Stimulated activated CD4-positive, alpha-beta T cell treated with anti-CD3 and anti-CD28 coated beads, Interleukin-1b, Interleukin-23, amount 100 ng/mL, for 24 hours (primary cell): ENCODE measurements around the gene OR2B6.
"Not testable (repeated sequence)": the region's sequence is repeated elsewhere in the genome, so short reads cannot be mapped to it uniquely, and the experiment has no call there.

Experiments
- DNase-seq, 4 experiments: peaks; one replicate each; pipeline ENCODE4 v3.0.0-alpha.2; 2020; ENCODE audit warnings: low read depth in 4 of 4, low spot score in 1 of 4

The OR2B6 gene

DNA sequence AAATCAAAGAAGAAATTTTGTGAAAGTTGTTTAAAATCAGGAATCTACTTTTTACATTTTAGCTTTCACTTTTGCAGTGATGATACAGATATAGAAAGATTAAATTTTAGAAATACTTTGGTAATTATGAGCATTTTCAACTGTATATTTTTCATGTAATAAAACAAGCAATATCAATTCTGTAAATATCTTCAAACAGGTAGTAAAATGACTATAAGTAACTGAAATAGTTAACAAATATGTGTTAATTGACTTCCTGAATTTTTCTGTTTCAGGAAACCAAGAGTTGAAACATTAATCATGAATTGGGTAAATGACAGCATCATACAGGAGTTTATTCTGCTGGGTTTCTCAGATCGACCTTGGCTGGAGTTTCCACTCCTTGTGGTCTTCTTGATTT, at the start of gene OR2B6:
Gene OR2B6, plus strand, starts transcription at position 301 of the 400 bp plus-strand sequence. Its CDS starts 0 bp downstream, at position 301.
- DNase-seq: no peak

DNA sequence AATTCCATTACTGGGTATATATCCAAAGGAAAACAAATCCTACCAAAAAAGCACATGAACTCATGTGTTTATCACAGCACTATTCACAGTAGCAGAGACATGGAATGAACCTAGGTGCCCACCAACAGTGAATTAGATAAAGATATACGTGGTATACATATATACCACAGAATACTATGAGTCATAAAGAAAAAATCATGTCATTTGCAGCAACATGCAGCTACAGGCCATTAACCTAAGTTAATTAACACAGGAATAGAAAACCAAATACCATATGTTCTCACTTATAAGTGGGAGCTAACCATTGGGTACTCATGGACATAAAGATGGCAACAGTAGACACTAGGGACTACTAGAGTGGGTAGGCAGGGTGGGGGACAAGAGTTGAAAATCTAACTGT, 49.0 kb upstream of the OR2B6 start:
- DNase-seq: no peak

DNA sequence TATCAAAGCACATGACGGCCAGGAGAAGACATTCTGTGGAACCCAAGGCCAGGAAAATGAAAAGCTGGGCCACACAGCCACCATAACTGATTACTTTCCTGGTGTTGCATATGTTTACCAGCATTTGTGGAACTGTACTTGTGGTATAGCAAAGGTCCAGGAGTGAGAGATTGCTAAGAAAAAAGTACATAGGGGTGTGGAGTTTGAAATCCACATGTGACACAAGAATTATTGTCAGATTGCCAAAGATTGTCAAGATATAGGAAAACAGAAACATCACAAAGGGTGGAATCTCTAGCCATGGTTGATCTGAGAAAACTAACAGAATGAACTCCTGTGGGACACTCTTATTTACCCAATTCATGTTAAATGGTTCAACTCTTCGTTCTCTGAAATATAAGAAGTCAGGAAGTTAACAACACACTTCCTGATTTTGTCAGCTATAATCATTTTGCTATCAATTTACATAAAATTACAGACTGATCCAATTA, 45.0 kb upstream of the OR2B6 start, which contains the start of gene OR2B2:
Gene OR2B2, minus strand, starts transcription at position 441 of the 491 bp plus-strand sequence. Its CDS starts 77 bp downstream, at position 364.
- DNase-seq: no peak

DNA sequence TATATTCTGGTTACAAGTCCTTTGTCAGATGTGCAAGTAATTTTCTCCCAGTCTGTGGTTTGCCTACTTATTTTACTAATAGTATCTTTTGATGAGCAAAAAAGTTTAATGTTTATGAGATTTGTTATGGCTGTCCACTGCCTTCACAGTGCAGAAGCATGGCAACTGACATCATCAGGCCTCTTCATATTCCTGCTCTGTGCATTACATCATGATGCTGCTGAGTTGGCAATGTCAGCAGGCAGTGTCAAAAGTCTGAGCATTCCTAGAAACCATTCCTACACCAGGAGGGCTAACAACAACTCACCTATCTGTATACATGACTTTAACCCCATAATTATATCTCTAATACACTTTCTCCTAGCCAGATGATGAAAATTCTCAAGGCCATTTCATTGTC, 34.1 kb upstream of the OR2B6 start:
- DNase-seq: no peak

DNA sequence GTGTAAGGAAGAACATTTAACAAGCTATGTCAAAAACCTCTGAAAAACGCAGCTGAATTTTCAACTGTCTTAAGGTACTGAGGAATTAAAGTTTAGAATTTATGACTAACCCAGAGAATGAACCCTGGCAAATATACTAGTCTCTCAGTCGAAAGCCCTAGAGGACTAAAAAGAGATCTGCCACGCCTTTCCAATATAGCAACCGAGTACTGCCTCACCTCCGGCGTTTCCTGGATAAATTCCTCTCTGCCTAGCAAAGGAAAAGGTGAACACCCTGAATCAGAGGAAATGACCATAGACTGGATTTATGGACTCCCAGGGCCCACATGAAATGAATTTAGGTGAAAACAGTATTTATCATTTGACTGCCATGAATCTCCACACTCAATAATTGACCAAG, 32.9 kb upstream of the OR2B6 start:
- DNase-seq: no peak

DNA sequence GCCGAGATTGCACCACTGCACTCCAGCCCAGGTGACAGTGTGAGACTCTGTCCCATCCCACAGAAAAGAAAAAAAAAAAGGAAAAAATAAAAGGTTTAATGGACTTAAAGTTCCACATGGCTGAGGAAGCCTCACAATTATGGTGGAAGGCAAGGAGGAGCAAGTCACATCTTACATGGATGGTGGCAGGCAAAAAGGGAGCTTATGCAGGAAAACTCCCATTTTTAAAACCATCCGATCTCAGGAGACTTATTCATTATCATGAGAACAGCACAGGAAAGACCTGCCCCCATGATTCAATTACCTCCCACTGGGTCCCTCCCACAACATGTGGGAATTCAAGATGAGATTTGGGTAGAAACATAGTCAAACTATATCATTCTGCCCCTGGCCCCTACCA, 29.0 kb upstream of the OR2B6 start:
- DNase-seq: not testable (repeated sequence)

DNA sequence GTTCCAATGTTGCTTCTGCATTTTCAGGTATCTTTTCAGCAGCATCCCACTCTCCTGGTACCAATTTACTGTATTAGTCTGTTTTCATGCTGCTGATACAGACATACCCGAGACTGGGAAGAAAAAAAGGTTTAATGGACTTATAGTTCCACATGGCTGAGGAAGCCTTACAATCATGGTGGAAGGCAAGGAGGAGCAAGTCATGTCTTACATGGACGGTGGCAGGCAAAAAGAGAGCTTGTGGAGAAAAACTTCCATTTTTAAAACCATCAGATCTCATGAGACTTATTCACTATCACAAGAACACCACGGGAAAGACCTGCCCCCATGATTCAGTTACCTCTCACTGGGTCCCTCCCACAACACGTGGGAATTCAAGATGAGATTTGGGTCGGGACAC, 27.1 kb upstream of the OR2B6 start:
- DNase-seq: not testable (repeated sequence)

DNA sequence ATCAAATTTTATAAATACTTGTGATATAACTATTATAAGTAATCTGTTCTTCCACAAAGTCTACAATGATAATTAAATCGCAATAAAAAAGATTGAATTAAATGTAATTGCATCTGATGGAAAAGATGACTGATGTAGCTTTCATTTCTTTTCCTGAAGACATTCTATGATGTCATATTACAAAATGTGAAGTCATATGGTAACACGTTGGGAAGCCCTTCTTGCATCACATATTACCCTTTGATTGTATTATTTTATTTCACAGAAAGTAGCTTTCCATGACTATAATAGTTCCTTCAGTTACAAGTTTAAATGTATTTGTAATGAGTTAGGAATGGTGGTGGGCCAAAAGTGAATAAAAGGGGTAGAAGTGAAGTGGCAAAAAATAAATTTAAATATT, 25.8 kb upstream of the OR2B6 start:
- DNase-seq: no peak

DNA sequence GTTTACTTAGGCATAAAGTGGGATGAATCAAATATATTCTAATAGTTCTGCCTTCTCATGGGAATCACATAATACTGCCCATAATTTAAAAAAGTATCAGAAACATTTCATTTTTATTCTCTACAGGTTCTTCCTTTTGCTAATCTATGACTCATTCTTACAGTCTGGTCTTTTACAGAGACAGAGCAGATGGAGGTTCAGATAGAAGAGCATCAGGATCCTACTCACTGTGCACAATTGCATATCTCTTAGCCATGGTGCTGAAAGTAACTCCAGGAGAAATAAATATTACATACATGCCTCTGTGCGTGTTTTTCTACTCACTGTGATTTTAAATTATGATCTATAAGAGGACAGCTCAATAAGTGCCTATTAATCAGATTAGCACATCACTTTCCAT, 16.3 kb upstream of the OR2B6 start:
- no peak for DNase-seq

DNA sequence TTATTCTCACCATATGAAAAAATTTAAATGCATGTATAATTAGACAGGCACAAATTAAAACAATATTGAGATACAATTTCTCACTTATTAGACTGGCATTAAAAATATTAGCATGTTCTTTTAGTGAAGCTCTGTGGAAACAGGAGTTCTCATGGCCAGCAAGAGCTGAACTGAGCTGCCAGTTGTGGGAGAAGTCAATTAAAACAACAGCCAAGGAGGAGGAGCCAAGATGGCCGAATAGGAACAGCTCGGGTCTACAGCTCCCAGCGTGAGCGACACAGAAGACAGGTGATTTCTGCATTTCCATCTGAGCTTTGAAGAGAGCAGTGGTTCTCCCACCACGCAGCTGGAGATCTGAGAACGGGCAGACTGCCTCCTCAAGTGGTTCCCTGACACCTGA, 14.0 kb upstream of the OR2B6 start:
- not testable (repeated sequence) for DNase-seq

DNA sequence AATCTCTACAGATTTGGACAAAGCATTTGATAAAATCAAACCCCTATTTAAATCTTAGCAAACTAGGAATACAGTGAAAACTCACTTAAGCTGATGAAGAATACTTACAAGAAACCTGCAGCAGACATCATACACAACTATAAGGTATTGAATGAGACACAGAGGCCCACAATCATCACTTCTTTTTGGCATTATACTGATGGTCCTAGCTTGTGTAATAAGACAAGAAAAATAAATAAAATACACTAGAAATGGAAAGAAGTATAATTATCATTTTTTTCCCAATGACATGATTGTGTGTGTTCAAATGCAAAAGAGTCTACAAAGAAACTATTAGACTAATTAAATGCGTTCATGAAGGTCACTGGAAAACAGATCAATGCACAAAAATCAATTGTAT, 8.8 kb upstream of the OR2B6 start:
- DNase-seq: no peak

DNA sequence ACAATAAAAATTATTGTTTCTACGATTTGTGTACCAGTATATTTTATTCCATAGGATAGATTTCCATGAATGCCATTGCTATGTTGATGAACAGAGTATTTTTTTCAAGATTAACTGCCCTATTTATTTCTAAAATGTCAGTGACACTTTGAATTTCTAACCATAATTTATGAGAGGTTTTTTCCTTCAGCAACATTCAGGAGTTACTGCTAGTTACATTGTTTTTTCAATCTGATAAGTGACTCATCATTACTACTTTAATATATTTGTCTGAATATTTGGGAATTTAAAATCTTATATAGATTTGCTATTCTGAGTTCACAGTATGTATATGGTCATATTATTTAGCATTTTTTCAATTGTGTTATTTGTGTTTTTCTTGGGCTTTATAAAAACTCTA, 6.0 kb upstream of the OR2B6 start:
- no peak for DNase-seq

DNA sequence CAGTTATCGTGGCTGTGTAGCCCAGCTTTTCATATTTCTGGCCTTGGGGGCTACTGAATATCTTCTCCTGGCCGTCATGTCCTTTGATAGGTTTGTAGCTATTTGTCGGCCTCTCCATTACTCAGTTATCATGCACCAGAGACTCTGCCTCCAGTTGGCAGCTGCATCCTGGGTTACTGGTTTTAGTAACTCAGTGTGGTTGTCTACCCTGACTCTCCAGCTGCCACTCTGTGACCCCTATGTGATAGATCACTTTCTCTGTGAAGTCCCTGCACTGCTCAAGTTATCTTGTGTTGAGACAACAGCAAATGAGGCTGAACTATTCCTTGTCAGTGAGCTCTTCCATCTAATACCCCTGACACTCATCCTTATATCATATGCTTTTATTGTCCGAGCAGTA, 475 bp downstream of the OR2B6 start:
- no peak for DNase-seq

DNA sequence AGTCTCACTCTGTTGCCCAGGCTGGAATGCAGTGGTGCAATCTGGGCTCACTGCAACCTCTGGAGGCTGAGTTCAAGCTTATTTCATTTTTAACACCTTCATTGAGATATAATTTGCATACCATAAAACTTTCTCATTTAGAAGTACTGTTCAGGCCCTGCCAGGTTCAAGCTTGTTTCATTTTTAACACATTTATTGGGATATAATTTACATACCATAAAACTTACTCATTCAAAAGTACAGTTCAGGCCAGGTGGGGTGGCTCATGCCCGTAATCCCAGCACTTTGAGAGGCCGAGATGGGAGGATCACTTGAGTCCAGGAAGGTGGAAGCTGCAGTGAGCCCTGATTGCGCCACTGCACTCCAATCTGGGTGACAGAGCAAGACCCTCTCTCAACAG, 5.5 kb downstream of the OR2B6 start:
- DNase-seq: no peak

DNA sequence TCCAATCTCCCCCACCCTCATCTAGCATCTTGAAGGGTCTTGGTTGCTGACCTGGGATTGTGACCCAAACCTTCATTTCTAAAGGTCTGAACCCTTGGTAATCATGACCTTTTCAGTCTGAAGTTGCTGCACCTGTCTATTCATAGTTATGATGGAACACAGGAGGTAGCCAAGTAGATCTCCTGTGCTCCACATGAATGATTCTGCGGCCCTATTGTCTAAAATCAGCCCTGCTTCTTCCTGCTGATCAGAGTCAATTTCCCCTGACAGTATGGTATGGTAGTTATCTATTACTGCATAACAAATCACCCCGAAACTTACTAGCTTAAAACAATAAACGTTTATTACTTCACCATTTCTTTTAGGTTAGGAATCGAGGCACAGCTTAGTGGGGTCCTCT, 9.0 kb downstream of the OR2B6 start:
- DNase-seq: no peak

DNA sequence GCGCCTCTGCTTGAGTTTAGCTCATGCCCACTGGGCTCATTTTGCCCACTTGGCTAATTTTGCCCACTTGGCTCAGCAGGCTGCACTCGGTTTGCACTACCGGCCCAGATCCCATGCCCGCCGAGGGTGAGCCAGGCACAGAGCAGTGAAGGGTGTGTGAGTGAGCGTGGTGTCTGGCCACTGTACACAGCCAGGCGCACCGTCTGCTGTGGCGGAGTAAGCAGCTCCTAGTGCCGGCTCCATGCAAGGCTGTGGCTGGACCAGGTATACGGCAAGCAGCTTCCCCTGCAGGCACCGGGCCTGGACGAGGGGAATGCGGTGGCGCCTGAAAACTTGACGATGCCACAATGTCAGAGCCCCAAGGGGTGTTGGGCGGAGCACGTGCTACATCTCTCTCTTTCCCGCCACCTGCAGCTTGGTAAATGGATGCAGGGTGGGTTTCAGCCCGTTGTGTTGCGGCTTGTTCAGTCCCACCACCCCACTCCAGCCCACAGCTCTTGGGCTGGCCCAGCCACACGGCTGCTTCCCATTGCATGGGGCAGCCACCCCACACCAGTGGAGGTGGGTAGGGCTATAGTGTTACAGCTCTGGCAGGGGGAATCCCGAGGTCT, 9.9 kb downstream of the OR2B6 start:
- no peak for DNase-seq

DNA sequence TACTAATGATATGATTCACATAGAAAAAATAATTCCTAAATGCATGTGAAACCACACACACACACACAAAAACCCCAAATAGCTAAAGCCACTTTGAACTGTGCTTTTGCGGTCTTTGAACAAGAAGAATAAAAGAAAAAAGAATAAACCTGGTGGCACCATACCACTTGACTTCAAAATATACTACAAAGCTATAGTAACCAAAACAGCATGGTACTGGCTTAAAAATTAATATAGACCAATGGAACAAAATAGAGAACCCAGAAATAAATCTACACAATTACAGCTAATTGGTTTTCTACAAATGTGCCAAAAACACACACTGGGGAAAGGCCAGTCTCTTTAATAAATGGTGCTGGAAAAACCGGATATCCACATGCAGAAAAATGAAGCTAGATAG, 13.4 kb downstream of the OR2B6 start:
- DNase-seq: no peak

DNA sequence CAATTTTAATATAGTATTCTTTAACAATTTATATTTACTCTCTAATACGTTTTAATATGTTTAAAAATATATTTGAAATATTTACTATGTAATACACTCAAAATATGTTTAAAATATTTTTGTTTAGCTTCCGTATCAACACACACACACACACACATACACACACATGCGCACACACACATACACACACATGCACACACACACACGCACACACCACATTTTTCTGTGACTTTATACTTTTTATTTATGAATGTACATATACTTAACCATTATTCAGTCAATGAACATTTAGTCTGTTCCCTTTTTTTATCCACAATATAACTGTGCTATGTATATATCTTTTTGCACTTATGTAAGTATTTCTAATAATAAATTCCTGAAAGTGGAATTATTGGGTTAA, 15.7 kb downstream of the OR2B6 start:
- DNase-seq: no peak

DNA sequence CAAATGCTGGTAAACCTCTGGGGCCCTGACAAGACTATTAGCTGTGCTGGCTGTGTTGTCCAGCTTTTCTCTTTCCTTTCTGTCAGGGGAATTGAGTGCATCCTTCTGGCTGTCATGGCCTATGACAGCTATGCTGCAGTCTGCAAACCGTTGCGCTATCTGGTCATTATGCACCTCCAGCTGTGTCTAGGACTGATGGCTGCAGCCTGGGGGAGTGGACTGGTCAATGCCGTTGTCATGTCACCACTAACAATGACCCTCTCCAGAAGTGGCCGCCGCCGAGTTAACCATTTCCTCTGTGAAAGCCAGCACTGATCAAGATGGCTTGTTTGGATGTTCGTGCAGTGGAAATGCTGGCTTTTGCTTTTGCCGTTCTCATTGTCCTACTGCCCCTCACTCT, 20.3 kb downstream of the OR2B6 start:
- DNase-seq: no peak

DNA sequence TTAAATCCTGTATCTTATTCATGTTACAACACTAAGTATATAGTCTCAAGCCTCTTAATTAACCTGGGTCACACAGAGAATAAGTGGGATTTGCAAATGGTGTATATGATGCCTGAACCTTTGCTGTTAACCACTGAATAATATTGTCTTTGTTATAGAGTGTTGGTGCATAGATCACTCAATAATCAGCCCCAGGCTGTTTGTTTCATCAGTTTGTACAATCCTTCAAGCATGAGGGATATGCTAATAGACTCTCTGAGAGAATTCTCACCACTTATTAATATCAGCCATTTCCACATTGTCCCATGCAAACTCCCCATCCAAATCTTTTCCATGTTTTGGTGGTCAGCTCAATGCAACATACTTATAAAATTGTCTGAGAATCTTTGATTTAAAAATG, 21.7 kb downstream of the OR2B6 start:
- no peak for DNase-seq

DNA sequence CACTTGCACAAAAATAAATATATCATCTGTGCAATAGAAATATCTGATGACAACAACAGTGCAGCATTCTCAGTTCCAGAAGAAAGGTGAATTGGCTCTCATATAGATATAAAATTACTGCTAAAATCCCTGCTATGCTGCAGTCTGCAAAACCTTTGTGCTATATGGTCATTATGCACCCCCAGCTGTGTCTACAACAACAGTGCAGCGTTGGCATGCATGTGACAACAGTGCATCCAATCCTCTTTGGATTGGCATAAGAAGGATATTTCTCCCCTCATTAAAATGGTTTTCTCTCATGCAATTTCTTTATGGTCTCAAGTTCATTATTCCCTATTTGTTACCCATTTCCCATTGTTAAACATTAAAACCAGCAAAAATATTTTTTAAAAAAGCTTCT, 23.1 kb downstream of the OR2B6 start:
- no peak for DNase-seq

DNA sequence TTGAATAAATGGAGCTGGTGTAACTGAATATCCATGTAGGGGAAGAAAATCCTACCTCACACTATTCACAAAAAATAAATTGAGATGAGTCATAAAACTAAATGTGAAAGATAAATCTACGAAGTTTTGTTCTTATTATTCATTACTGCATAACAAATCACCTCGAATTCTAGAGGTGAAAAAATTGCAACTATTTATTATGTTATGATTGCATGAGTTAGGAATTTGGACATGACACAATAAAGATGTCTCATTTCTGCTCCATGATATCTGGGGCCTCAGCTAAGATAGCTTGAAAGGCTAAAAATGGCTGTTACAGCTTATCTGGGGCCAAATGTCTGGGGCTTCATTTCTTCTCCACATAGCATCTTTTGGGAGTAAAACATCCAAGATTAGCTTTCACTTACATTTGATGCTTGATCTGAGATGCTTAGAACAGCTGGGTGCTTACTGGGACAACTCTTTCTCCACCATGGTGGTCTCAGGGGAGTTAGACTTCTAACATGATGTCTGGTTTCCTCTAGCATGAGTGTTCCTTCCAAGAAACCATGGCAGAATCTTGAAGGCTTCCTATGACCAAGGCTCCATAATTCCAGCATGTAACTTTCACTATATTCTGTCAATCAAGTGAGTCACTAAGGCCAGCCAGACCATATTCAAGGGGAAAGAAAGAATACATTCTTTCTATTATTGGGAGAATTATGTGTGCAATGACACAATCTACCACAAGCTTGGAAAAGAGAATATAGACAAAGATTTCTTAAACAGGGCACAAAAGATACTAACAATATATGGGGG, 30.1 kb downstream of the OR2B6 start:
- no peak for DNase-seq

DNA sequence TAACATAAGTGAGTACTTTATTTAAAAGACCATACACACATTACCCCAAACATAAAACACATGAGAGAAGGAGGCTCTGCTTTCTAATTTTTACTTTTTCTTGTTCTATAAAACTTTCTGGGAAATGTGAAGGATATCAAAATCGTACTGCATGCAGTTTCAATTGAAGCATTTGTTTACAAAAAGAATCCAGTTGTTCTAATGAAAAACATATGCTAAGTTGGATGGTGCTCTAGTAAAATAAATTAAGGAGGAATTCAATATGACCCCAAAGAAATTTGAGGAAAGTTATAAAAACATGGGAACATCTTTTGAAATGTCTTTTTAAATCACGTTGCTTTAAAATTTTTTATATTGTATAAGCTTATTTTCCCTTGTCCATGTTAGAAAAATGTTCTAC, 37.6 kb downstream of the OR2B6 start:
- no peak for DNase-seq
